Lower lobe of right lung (tissue), 2 donors: ENCODE data around the gene SANBR. TPM values are rescaled to one million over a fixed set of nuclear protein-coding genes. Genes with fewer than 3 reads are reported as not detected.

ENCODE experiments used
- ATAC-seq, 2 donors: fragments of 200-7000 bp; cut with Tn5 transposase; one replicate each; pipeline ENCODE4 v1.9.1; 2020 to 2022; ENCODE audit warnings: mild to moderate bottlenecking in 2 of 2, moderate library complexity in 2 of 2
- DNase-seq: peaks from one replicate; pipeline ENCODE4 v3.0.0-alpha.2; 2020
- H3K27ac ChIP-seq: fragments of 200-600 bp; one replicate; pipeline ENCODE4 v1.8.0; 2022
- H3K27me3 ChIP-seq: fragments of 200-600 bp; one replicate; pipeline ENCODE4 v1.8.0; 2022; ENCODE audit warnings: low read depth
- H3K36me3 ChIP-seq: fragments of 200-600 bp; one replicate; pipeline ENCODE4 v1.8.0; 2022; ENCODE audit warnings: mild to moderate bottlenecking
- H3K4me1 ChIP-seq: fragments of 200-600 bp; one replicate; pipeline ENCODE4 v1.8.0; 2022
- H3K4me3 ChIP-seq: fragments of 200-600 bp; one replicate; pipeline ENCODE4 v1.8.0; 2022; ENCODE audit warnings: mild to moderate bottlenecking
- H3K9me3 ChIP-seq: fragments of 200-600 bp; one replicate; pipeline ENCODE4 v1.8.0; 2022
- CTCF ChIP-seq: fragments of 200-600 bp; IDR thresholded peaks from one replicate; pipeline ENCODE4 v1.8.0; 2022; ENCODE audit warnings: antibody characterized with exemption, mild to moderate bottlenecking
- intact Hi-C: fragments of 100-400 bp; cut with DNase I; formaldehyde crosslinking; loops from one replicate; pipeline ENCODE4 v1.11.0; 2022
- long read RNA-seq: library from polyadenylated mRNA; unstranded; transcript quantifications from one replicate; pipeline ENCODE4 v2.0.0, GENCODE V29; 2021
- total RNA-seq: library from RNA; stranded (reverse); fragmentation: NEBNext Ultra II Directional; extraction: Animal tissue kit (Norgen Biotek cat#: 25700); gene quantifications from one replicate; pipeline ENCODE4 v1.2.1, GENCODE V29; 2021
- donor health status: DM: no; HTN: yes; CAD: no; lungs with severe emphysema.

Gene SANBR
- total RNA-seq: 13.8 TPM
- long read RNA-seq, full-length matches to known transcripts: 5 of 25 reads
- long read RNA-seq, partial matches to known transcripts: 9 of 25 reads
- long read RNA-seq, other reads (novel, unspliced or antisense): 11 of 25 reads

- intact Hi-C loops: no loop called here
- TF ChIP-seq CTCF: no peak
- peak; percentile 92 for DNase-seq
- no peaks in the 10 kb centered on the region for H3K9me3 ChIP-seq
- peaks cover 10% of the 10 kb centered on the region for H3K36me3 ChIP-seq
- H3K4me1 ChIP-seq: peaks cover 9% of the 10 kb centered on the region
- H3K27me3 ChIP-seq: no peaks in the 10 kb centered on the region
- ATAC-seq: peak; percentile 100
- H3K27ac ChIP-seq: peak within 1 kb of the TSS; percentile 87
- H3K4me3 ChIP-seq: peak within 1 kb of the TSS; percentile 92
Observed at GRCh38 chr2:61065714-61066709, at the start of gene SANBR. SANBR (plus strand) TSS chr2:61065871; CDS start chr2:61070351, 4,480 bp downstream.

DNA sequence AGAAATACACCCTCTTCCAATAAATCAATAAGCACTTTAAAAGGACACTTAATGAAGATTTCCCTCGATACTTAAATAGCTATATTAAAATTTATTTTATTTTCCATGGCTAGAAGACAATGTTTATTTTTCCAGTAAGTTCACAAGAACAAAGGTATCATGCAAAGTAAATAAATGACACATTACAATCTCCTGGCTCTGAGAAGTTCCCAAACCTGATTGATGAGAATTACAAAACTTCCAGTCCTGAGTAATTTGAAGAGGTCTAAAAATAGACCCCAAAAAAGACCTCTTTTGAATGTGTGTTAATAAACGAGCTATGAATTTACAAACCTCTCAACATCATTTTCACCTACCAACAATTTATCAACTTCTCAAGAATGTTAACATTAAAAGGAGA lies 49.7 kb upstream of the SANBR start:
- TF ChIP-seq CTCF: no peak
- peak overlapping the region; percentile 91 for H3K4me3 ChIP-seq
- no peaks in the 10 kb centered on the region for H3K9me3 ChIP-seq
- H3K27ac ChIP-seq: peak overlapping the region; percentile 88
- ATAC-seq (peak in 1 of 2 donors; percentile 31), DNase-seq (no peak)
- H3K36me3 ChIP-seq: no peaks in the 10 kb centered on the region
- peaks cover 38% of the 10 kb centered on the region for H3K4me1 ChIP-seq
- no peaks in the 10 kb centered on the region for H3K27me3 ChIP-seq
- intact Hi-C loops: no loop called here

- DNase-seq: peak; percentile 51
- H3K4me1 ChIP-seq: peaks cover 33% of the 10 kb centered on the region
- ATAC-seq: peak; percentile 16 to 31
- H3K4me3 ChIP-seq: peak overlapping the region; percentile 91
- TF ChIP-seq CTCF: no peak
- H3K27ac ChIP-seq: peak overlapping the region; percentile 88
- H3K36me3 ChIP-seq: no peaks in the 10 kb centered on the region
- intact Hi-C loops: no loop called here
- no peaks in the 10 kb centered on the region for H3K27me3 ChIP-seq
- no peaks in the 10 kb centered on the region for H3K9me3 ChIP-seq
Observed at GRCh38 chr2:61016392-61017002, 49.2 kb upstream of the SANBR start.

- Histone ChIP-seq H3K27me3 (no peaks in the 10 kb centered on the region), H3K27ac (peak overlapping the region; percentile 88), H3K4me1 (peaks cover 32% of the 10 kb centered on the region), H3K4me3 (peak overlapping the region; percentile 91), H3K36me3 (no peaks in the 10 kb centered on the region), H3K9me3 (no peaks in the 10 kb centered on the region)
- no peak for TF ChIP-seq CTCF
- intact Hi-C loops: no loop called here
- DNase-seq: peak; percentile 79
- ATAC-seq: peak; percentile 89 to 90
Observed at GRCh38 chr2:61017003-61017555, 48.6 kb upstream of the SANBR start.

GRCh38 chr2:61017556-61018317 lies 47.9 kb upstream of the SANBR start, which contains the start of the genes PEX13 and PUS10:
PEX13 (plus strand) TSS chr2:61017720; CDS start chr2:61017760, 40 bp downstream.
PUS10 (minus strand) TSS chr2:61018255; CDS start chr2:61011890, 6,365 bp downstream.
- peak; percentile 94 to 95 for ATAC-seq
- intact Hi-C loops: no loop called here
- Histone ChIP-seq H3K4me3 (peak within 1 kb of the TSS; percentile 91), H3K9me3 (no peaks in the 10 kb centered on the region), H3K27ac (peak within 1 kb of the TSS; percentile 88), H3K27me3 (no peaks in the 10 kb centered on the region), H3K36me3 (no peaks in the 10 kb centered on the region), H3K4me1 (peaks cover 32% of the 10 kb centered on the region)
- no peak for TF ChIP-seq CTCF
- DNase-seq: peak; percentile 86
